Stimulated activated CD8-positive, alpha-beta memory T cell treated with anti-CD3 and anti-CD28 coated beads, Interleukin-7, amount 100 ng/mL, for 4 hours (primary cell): ENCODE measurements around the gene AIG1.
"Not testable (repeated sequence)": the region's sequence is repeated elsewhere in the genome, so short reads cannot be mapped to it uniquely, and the experiment has no call there.

Experiments
- DNase-seq, 2 donors: peaks; one replicate each; pipeline ENCODE4 v3.0.0-alpha.2; 2020; ENCODE audit warnings: low read depth in 2 of 2

The AIG1 gene, protein sequence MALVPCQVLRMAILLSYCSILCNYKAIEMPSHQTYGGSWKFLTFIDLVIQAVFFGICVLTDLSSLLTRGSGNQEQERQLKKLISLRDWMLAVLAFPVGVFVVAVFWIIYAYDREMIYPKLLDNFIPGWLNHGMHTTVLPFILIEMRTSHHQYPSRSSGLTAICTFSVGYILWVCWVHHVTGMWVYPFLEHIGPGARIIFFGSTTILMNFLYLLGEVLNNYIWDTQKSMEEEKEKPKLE

DNA sequence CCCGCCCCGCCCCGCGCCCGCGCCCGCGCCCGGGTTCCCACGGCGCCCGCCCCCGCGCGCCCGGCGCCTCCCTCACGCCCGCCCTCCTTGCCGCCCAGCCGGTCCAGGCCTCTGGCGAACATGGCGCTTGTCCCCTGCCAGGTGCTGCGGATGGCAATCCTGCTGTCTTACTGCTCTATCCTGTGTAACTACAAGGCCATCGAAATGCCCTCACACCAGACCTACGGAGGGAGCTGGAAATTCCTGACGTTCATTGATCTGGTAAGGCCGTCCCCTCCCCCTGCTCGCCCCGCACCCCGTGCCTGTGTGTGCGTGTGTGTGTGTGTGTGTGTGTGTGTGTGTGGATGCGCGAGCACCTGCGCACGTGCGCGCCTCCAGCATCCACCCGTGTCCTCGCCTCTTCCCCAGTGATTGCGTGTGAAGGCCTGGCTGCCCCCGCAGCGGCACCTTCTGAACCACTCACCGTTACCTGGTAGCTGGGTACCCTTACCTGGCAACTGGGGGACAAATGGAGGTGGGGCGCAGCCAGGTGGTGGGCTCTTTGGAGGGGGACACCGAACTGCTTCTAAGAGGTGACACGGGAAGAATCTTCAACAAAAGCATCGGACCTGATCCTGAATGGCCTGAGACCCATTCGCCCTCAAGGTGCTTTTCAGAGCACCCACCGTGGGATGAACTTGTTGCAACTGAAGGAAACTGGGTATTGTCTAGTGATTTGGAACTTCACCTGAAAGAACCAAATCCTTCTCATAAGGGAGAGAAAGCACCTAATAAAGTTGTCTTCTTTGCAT lies at the start of gene AIG1:
AIG1 (plus strand) TSS at position 84 of the 791 bp plus-strand sequence; CDS start at position 121, 37 bp downstream.
- peak; percentile 44 to 60 for DNase-seq

DNA sequence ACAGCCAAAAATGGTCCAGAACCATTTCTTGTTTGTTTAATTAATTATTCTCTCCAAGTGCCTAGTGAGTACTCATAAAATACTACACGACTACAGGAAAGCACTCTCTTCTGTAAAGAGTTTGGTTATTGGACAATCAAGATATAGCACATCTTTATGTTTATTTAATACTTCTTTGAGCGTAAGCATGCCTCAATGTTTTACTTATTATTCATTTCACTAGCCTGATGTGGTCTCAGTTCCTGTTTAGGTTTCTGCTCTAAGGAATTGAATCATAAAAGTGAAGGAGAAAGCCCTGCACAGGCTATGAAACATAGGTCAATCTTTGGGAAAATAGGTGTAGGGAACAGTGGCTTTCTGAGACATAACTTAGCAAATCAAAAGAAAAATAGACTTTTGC lies 45.9 kb upstream of the AIG1 start:
- DNase-seq = no peak

GRCh38 chr6:143015300-143015706 lies 45.4 kb upstream of the AIG1 start:
- DNase-seq = no peak

DNA sequence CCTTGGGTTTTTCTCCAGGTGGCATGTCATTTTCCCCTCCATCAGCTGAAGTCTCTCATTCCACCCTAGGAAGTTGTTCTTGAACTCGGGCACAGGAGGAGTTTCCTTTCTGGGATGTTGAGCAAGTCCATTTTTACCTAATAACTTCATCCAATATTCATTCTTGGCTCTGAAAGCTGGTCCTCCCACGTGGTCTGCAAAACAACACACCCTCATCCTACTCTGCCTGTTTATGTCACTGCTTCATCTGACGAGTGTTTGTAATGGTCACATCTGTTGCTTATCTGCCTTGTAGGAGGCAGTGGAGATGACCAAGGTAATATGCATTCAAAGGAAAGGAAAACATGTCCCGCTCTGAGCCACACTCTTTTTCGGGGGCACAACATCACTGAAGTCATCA lies 41.7 kb upstream of the AIG1 start:
- no peak for DNase-seq

DNA sequence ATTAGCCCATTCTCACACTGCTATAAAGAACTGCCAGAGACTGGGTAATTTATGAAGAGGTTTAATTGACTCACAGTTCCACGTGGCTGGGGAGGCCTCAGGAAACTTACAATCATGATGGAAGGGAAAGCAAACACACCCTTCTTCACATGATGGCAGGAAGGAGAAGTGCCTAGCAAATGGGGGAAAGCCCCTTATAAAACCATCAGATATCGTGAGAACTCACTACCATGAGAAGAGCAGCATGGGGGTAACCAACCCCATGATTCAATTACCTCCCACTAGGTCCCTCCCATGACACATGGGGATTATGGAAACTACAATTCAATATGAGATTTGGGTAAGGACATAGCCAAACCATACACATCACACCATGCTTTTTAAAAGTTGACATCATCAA lies 39.8 kb upstream of the AIG1 start:
- DNase-seq = not testable (repeated sequence)

DNA sequence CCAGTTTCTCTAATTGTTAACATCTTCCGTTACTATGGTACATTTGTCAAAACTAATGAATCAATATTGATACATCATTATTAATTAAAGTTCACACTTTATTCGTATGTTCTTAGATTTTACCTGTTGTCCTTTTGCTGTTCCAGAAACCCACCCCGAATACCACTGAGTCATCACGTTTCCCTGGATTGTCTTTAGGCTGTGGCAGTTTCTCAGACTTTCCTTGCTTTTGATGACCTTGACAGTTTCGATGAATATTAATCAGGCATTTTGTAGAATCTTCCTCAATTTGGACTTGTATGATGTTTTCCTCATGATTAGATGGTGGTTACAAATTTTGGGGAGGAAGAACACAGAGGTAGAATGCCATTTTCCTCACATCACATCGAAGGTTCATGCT lies 39.1 kb upstream of the AIG1 start:
- DNase-seq = no peak

GRCh38 chr6:143022587-143022986 lies 38.1 kb upstream of the AIG1 start:
- no peak for DNase-seq

- DNase-seq = no peak
Measured at GRCh38 chr6:143023695-143024094, 37.0 kb upstream of the AIG1 start.

DNA sequence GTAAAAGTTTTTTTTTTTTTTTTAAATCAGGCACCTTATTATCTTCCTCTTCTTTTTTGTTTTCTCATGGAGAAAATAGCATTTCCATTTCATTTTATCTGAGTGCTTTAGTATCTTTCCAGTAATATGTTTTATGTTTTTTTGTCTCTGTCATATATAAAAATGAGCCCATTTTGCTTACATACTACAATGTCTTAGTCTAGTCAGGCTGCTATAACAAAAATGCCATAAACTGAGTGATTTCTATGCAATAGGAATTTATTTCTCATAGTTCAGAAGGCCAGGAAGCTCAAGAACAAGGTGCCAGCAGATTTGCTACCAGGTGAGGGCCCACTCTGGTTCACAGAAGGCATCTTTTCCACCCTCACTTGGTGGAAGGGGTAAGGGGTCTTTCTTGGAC lies 35.7 kb upstream of the AIG1 start:
- DNase-seq = no peak

DNA sequence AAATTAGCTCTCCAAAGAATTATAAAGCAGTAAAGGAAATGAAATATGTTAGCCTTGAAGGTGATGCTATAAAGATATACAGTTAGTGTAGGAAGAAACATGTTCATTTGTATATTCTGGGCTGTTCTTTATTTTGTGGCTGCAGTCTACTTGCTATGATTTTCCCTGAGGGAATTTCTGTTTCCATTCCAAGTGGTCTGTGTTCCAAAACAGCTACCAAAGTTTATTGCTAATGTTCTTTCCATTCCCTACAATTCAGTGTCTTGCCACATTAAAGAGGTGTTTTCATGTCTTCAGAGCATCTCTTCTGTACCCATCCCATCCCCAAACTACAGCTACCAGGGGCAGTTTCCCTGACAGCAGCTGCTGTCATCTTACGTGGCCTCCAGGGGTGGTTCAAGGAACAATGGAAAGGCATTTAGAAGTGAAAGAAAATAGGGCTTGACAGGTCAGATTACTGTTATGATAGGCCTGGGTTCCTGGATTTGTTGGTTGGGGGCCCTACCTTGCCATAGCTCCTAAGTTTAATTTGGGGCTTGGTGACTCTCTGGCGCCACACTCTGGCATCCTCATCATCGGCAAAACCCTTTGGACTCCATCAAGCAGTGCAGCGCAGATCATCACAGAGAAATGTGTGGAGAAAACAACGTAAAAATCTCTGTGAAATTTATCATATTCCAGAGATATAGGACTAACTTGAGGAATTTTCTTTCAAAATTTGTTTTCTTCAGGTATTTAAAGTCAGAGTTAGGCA lies 33.8 kb upstream of the AIG1 start:
- DNase-seq = peak; percentile 17 to 19

- DNase-seq = no peak
Measured at GRCh38 chr6:143034689-143035334, 25.9 kb upstream of the AIG1 start.

- no peak for DNase-seq
Measured at GRCh38 chr6:143037470-143037869, 23.2 kb upstream of the AIG1 start.

DNA sequence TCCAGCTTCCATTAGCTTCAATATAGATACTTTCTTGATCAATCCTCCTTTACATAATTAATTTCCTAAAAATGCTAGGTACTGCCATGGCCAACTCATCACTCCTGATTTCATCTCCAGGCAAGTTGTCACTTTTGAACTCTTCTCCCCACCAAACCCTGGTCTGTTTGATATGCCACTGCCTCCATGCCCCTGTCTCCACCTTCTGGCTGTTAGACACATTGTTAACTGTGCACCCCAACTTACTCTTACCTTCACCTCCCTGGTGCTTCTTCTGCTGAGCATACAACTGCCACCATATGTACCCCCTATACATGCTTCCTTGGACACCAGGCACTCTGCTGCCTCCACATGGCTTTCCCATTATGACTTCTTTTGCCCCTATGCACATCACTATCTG lies 21.9 kb upstream of the AIG1 start:
- no peak for DNase-seq

GRCh38 chr6:143039548-143039947 lies 21.1 kb upstream of the AIG1 start:
- no peak for DNase-seq

DNA sequence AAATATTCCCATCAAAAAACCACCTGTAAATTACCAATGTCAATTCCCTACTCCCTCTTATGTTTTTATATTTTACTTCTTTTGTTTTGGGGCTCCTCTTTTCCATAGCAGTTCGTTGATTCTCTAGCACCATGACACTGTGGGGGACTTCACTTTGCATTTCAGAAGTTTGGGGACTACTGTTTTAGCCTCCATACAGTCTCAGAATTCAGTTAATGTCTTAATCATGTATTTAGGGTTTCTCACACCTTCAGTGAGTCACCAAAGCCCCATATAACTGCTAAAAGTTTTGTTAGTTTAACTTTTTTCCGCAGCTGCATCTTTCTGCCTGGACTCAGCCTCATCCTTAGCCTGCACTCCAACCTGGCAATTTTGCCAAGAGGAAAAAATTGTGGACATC lies 20.7 kb upstream of the AIG1 start:
- no peak for DNase-seq

DNA sequence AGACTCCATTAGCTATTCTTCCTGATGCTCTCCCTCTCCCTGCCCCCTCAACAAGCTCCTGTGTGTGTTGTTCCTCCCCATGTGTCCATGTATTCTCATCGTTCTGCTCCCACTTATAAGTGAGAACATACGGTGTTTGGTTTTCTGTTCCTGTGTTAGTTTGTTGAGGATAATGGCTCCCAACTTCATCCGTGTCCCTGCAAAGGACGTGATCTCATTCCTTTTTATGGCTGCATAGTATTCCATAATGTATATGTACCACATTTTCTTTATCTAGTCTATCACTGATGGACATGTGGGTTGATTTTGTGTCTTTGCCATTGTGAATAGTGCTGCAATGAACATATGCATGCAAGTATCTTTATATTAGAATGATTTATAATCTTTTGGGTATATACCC lies 16.3 kb upstream of the AIG1 start:
- DNase-seq = not testable (repeated sequence)

DNA sequence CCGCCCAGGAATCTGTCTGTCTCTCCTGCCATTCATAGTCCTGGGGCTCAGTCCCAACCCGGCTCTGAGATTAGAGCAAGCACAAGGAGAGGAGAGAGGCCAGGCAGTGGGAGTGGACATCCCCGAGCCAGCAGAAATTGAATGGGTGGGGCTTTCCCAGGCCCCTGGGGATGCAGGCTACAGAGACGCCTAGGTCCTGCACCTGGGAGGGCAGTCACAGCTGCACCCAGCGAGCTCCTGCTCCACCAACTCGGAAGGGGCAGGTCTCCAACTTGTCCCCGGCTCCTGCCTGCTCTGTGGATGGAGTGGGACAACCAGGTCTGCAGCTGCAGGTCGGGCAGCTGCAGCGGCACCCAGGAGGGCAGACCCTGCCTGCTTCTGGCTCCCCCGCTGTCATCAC lies 11.1 kb upstream of the AIG1 start:
- DNase-seq = no peak

DNA sequence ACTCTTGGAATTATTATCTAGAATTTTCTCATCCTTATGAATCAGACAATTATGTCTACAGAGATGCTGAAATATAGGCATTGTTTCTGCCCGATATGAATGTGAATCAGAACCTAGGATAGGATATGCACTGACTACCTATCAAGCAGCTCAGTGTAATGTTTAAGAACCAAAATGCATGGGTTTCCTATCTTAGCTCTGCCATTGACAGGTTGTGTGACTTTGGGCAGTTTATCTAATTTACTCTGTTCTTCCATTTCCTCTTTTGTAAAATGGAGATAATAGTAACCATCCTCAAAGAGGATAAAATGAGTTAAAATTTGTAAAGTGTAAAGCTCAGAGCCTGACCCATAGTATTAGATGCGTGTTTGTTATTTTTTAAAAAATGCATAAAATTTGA lies 10.2 kb upstream of the AIG1 start:
- DNase-seq = no peak

GRCh38 chr6:143052282-143052681 lies 8.4 kb upstream of the AIG1 start:
- DNase-seq = no peak

- DNase-seq = no peak
Measured at GRCh38 chr6:143053856-143054255, 6.8 kb upstream of the AIG1 start.

- DNase-seq = no peak
Measured at GRCh38 chr6:143054329-143054728, 6.4 kb upstream of the AIG1 start.

DNA sequence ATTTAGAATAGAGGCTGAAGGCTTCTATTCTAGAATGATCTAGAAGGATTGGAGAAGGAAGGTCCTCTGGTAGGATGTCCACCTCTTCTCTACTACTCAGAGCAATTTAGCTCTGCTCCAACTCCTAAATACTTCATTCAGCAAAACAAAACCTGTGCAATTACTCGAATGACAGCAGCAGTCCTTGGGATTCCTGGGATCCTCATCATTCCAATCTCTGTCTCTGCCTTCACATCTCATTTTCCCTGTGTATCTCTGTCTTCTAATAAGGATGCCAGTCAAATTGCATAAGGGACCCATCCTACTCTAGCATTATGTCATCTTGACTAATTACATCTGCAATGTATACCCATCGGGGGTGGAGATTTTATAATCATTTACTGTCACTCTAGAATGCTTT lies 5.5 kb upstream of the AIG1 start:
- DNase-seq = no peak
